Activated CD4-positive, alpha-beta T cell treated with anti-CD3 and anti-CD28 coated beads for 1 hour (primary cell): ENCODE data around the gene CD274.
A peak's percentile ranks its signal among the peaks of the same experiment; 100 is the strongest.
"Not testable (repeated sequence)": the region's sequence is repeated elsewhere in the genome, so short reads cannot be mapped to it uniquely, and the experiment has no call there.

Experiments used
- DNase-seq: peaks from one replicate; pipeline ENCODE4 v3.0.0-alpha.2; 2020

The CD274 gene

DNA sequence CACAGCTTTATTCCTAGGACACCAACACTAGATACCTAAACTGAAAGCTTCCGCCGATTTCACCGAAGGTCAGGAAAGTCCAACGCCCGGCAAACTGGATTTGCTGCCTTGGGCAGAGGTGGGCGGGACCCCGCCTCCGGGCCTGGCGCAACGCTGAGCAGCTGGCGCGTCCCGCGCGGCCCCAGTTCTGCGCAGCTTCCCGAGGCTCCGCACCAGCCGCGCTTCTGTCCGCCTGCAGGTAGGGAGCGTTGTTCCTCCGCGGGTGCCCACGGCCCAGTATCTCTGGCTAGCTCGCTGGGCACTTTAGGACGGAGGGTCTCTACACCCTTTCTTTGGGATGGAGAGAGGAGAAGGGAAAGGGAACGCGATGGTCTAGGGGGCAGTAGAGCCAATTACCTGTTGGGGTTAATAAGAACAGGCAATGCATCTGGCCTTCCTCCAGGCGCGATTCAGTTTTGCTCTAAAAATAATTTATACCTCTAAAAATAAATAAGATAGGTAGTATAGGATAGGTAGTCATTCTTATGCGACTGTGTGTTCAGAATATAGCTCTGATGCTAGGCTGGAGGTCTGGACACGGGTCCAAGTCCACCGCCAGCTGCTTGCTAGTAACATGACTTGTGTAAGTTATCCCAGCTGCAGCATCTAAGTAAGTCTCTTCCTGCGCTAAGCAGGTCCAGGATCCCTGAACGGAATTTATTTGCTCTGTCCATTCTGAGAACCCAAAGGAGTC is at the start of gene CD274:
Gene CD274, plus strand, starts transcription at position 184 of the 733 bp plus-strand sequence. CDS start 5,572 bp downstream, outside the sequence.
- peak; percentile 67 for DNase-seq

DNA sequence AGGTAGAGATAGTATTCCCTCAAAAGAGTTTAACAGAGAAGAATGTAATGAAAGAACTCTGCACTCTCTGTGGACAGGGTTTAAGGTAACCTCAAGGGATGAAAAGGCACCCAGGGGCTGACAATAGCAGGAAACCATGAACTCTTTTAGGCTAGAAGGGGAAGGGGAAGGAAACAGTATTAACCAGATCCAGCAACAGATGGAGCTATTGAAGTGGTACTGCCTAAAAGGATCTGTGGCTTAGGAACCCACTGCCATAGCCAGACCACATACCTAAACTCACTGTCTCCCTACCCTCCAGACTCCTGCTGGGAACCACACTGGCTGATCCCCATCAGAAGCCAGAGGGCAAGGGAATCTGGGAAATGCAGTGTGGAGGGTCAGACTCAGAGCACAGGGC is 48.1 kb upstream of the CD274 start:
- DNase-seq, result no peak

DNA sequence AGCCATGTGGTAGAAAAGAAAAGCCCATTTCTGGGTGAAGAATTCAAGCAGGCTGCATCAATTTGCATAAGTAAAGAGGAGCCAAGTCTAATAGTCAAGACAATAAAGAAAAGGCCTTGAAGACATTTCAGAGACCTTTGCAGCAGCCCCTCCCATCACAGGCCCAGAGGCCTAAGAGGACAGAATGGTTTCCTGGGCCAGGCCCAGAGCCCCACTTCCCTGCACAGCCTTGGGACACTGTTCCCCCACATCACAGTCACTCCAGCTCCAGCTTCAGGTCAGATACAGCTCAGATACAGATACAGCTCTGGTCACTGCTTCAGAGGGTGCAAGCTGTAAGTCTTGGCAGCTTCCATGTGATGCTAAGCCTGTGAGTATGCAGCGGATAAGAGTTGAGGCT is 41.7 kb upstream of the CD274 start:
- no peak for DNase-seq

DNA sequence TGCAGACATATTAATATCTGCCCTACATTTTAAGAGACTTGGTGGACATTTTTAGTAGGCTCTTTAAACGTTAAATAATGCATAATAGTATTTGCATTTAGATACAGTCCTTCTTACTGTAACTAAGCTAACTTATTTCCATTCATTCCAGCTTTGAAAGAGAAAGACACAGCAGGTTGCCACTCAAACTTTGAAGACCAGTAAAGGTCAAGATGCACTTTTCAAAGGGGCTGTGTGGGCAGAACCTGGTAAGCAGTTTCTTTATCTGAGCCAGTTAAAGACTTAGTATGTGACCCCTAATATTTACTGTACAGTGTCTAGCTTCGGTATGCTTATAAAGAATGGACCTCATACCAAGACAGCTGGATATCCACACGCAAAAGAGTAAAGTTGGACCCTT is 33.4 kb upstream of the CD274 start:
- DNase-seq, result no peak

DNA sequence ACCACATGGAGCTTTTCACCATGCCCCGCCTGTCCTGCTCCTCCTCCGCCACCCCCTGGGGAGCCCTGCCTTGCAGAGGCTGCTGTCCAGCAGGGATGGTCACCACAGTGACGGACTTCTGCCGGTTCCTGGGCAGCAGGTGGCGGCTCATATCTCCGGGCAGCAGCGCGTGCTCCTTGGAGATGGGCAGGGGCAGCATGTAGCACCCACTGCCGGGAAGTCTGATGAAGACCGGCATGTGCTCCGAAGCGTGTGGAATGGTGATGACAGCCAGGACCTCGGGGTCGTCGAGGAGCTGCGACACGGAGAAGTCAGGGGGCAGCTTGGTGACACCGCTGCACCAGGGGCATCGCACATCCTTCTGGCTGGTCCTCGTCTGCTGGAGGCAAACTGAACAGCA is 31.9 kb upstream of the CD274 start:
- no peak for DNase-seq

DNA sequence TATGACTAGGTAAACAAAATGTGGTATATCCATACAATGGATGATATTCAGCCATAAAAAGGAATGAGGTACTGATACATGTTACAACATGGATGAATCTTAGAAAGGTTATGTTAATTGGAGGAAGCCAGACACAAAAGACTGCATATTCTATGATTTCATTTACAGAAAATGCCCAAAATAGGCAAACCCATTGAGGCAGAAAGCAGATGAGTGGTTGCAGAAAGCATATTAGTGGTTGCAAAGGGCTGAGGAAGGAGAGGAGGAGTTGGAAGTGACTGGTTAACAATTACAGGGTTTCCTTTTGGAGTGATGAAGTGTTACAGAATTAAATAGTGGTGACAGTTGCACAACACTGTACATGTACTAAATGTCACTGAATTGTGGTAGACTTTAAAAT is 30.4 kb upstream of the CD274 start:
- DNase-seq, result no peak

DNA sequence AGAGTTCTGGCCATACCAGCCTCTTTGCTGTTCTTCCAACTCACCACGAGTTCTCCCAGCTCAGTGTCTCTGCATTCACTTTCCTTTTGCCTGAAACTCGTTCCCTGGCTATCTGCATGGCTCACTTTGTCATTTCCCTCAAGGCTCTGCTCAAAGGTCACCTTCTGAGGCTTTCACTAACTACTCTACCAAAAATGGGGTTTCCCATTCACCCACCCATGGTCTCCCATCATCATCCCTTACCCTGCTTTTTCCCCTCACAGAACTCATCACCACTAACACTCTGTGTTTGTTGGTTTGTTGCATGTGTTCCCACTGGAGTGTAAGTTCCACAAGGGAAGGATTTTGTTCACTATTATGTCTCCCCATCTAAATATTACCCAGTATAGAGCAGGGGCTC is 29.2 kb upstream of the CD274 start:
- DNase-seq, result no peak

DNA sequence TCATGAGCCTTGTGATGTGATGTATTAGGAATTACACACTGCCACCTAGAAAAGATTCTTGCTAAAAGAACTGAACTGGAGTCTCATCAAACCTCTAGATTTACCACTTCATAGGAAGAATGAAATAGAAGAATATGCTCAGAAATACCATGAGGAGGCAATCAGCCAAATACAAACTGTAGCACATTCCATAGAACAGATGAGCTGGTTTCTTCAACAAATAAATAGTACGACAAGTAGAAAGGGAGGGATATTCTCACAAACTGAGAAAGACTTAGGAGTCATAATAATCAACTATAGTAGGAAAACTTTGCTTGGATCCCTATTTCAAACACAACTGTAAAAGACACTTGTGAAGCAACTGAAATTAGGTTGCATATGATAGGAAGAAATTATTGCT is 28.1 kb upstream of the CD274 start:
- no peak for DNase-seq

DNA sequence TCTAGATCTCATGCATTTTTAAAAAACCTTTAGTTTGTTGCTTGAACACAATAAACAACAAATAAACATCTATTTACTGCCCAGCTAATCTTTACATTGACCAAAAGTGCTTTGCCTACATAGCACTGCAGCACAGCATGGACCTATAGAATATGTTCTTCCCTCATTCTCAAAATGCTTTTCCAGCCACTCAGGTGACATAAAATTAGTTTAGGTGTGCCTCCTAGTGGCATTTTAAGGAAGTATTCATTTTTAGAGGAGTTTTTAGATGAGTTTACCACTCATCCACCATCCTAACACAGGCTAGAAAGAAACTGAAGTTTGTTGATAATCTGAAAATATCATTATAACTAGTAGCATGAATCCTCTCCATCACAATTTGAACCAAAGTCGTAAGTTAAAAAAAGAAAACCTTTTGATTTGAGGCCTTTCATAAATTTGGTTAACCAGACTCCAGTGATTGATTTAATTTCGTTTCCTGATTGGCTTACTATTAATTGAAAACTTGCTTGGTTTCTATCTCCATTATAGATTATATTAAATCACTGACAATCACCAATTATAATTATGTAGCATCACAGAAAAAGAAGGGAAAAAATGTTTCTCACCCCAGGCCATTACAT is 25.2 kb upstream of the CD274 start:
- no peak for DNase-seq

DNA sequence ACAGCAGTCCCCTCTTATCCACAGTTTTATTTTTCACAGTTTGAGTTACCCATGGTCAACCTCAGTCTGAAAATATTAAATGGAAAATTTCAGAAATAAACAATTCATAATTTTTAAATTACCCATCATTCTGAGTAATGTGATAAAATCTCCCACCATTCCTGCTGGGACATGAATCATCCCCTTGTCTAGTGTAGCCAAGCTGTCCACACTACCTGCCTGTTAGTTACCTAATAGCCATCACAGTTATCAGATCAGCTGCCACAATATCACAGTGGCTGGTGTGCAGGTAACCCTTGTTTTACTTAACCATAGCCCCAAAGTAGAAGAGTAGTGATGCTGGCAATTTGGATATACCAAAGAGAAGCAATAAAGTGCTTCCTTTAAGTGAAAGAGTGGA is 23.3 kb upstream of the CD274 start:
- no peak for DNase-seq

DNA sequence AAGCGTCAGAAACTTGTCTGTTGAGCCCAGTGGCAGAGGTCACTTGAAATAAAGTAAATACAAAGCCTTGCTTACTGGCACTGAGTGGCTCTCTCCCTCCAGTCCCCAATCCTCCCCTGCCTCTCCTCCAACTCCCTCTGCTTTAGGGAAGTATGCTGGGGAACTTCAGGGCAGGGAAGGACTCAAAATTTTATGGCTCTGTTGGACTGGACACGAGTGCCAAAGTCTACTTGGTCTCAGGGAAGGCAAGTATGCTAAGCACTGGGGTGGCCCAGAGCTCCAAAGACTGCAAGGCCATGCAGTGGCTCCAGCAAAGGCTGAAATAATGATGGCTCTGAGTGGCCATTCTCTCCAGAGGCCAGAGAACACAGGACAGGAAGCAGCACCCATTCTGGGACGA is 22.2 kb upstream of the CD274 start:
- no peak for DNase-seq

DNA sequence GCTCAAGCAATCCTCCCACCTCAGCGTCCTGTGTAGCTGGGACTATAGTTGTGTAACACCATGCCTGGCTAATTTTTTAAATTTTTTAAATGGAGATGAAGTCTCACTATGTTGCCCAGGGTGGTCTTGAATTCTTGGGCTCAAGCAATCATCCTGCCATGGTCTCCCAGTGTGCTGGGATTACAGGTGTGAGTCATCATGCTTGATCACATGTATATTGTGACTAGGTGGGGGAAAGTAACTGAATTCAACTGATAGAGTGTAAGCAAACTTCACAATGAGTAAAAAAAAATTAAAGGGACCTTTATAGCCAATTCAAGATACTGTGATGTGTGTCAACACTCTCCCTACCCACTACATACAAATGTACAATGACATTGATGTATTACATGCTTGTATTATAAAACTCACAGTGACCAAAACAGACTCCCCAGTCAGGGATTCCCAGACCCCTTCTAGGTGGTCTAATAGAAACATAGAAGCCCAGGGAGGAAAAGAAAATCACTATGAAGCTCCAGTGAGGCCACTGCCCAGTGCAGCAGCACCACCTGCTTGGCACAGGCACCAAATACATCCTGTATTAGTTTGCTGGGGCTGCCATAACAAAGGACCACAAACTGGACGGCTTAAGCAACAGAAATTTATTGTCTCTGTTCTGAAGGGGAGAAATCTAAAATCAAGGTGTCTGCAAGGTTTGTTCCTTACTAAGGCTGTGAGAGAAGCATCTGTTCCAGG is 21.4 kb upstream of the CD274 start:
- no peak for DNase-seq

DNA sequence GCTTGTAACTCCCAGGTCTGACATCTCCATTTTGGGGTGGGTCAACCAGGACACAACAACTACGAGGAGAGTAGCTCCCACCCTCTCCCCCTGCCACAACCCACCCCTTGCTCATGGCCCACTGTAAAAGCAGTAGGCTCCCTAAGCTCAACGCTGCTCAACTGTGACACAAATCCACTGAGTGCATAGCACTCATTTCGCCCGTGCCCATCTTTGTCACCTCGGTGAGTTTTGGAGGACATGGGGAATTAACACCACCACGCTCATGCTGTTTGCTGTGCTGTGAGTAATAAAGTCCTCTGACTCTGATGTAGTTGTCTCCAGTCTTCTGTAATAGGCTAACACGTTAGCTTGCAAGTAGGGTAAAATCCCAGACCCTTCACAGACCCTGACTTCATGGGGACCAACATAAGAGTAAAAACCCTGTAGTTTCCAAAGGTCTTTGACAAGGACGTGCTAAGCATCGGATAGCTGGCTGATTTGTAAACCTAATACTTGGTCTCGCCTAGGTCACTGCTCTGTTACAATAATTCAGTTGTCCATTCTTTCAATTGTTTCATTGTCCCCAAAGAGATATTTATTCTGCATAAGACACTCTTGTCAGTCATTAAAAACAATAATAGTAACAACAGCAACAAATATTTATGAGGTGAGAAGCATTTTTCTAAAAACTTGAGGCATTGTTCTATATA is 20.3 kb upstream of the CD274 start:
- DNase-seq, result no peak

DNA sequence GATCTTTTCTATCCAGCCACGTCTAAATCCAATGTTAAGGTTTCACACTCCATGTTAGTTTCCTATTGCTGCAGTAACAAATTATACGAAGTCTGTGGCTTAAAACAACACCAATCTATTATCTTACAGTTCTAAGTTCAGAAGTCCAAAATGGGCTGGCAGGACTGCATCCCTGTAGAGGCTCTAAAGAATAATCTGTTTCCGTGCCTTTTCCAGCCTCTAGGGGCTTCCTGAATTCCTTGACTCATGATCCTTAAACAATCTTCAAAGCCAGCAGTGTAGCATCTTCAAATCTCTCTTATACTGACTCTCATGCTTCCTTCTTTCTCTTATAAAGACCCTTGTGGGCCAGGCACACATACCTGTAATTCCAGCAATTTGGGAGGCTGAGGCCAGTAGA is 19.4 kb upstream of the CD274 start:
- no peak for DNase-seq

DNA sequence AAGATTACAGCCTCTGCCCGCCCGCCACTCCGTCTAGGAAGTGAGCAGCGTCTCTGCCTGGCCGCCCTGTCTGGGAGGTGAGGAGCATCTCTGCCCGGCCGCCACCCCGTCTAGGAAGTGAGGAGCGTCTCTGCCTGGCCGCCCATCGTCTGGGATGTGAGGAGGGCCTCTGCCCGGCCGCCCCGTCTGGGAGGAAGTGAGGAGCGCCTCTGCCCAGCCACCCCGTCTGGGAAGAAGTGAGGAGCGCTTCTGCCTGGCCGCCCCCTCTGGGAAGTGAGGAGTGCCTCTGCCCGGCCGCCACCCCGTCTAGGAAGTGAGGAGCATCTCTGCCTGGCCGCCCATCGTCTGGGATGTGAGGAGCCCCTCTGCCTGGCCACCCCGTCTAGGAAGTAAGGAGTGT is 17.5 kb upstream of the CD274 start:
- DNase-seq, result not testable (repeated sequence)

DNA sequence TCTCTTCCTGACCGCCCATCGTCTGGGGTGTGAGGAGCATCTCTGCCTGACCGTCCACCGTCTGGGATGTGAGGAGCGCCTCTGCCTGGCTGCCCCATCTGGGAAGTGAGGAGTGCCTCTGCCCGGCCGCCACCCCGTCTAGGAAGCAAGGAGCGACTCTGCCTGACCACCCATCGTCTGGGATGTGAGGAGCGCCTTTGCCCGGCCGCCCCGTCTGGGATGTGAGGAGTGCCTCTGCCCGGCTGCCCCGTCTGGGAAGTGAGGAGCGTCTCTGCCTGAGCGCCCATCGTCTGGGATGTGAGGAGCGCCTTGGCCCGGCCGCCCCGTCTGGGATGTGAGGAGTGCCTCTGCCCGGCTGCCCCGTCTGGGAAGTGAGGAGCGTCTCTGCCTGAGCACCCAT is 17.0 kb upstream of the CD274 start:
- DNase-seq, result not testable (repeated sequence)

DNA sequence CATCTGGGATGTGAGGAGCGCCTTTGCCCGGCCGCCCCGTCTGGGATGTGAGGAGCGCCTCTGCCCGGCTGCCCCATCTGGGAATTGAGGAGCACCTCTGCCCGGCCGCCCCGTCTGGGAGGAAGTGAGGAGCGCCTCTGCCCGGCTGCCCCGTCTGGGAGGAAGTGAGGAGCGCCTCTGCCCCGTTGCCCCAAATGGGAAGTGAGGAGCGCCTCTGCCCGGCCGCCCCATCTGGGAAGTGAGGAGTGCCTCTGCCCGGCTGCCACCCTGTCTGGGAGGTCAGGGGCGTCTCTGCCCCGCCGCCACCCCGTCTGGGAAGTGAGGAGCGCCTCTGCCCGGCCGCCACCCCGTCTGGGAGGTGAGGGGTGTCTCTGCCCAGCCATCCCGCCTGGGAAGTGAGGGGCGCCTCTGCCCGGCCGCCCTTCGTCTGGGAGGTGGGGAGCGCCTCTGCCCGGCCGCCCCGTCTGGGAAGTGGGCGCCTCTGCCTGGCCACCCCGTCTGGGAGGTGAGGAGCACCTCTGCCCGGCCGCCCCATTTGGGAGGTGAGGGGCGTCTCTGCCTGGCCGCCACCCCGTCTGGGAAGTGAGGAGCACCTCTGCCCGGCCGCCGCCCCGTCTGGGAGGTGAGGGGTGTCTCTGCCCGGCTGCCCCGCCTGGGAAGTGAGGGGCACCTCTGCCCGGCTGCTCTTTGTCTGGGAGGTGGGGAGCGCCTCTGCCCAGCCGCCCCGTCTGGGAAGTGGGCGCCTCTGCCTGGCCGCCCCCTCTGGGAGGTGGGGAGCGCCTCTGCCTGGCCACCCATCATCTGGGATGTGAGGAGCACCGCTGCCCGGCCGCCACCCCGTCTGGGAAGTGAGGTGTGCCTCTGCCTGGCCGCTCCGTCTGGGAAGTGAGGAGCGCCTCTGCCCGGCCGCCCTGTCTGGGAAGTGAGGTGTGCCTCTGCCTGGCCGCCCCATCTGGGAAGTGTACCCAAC is 16.2 kb upstream of the CD274 start:
- not testable (repeated sequence) for DNase-seq

DNA sequence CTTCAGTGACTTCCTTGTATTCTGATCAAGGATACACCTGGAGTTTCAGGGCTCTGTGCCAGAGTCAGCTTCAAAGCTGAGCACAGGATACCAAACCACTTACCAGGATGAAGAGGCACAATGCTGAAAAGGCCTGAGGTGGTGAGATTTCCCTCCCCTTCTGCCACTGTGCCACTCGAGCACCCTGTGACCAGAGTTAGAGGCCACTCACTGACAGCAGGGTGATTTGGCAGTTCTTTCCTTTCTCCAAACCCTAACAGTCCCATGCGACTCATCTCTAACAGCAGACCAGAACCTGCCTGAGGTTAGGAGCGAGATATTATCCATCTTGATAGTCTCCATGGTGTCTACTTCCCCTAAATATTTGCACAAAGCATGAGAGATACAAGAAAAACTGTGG is 14.4 kb upstream of the CD274 start:
- no peak for DNase-seq

DNA sequence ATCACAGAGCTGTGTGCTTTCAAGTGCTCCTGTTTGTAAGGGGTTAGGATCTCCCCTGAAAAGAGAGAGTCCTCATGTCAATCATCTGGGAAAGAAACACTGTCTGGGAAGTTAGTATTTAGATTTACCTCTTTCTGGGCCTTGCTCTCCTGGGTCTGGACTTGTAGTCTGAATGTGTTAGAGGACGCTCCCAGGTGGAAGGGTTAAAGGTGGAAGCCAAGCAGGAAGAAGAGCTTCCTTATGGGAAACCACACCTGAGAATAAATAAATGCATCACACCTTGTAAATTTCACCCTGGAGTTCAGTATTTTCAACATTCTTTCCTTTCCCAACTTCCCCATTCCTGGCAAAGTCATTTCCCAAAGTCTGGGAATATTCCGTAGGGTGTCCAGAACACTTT is 13.9 kb upstream of the CD274 start:
- no peak for DNase-seq

DNA sequence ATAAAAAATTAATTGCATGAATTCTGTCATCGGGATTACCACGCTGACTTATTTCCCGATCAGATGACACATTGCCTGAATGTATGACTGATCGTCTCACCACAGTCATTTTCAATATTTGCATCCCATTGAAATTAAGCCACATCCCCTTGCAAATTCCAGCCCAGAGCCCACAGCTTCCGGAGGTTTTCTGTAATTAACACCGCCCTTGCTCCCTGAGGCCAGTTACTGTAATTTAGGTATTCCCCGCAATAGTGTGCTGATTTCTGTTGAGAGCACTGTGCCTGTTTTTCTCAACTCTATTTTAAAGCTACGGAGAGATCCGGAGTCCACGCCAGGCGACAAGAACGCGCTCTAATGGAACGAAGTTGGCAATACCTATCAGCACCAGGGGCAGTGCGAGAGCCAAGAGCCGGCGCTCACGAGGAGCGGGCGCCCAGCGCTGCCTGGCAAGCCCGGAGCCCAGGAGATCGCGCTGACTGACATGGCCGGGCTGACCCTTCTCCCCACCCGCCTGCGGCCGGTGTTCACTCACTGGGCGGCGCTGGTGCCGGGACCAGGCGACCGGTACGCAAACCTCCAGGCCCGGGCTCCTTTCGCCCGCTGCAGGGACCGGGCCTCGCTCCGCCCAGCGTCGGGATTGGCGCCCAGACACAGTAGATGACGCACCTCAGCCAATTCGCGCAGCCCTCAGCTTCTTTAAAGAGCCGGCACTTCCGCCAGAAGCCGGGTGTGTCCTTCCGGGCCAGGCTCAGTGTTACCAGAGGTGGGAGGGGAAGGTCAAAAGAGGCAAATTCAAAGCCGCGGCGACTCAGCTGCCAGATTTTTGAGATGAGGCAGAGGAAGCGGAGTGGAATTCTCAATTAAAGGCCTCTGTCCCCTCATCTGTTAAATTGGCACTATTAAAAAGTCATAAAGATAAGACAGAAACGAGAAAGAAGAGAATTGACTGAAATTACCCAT is 12.8 kb upstream of the CD274 start, which contains the start of gene PLGRKT:
Gene PLGRKT, minus strand, starts transcription at position 672 of the 963 bp plus-strand sequence. CDS start 5,948 bp downstream, outside the sequence.
- DNase-seq, result peak; percentile 82
